HG02759 (cell line): ENCODE measurements around the gene ING5.
"Not testable (repeated sequence)": the region's sequence is repeated elsewhere in the genome, so short reads cannot be mapped to it uniquely, and the experiment has no call there.

Experiments
- ATAC-seq: cut with Tn5 transposase; IDR thresholded peaks from one replicate; pipeline ENCODE4 v1.9.1; 2021; ENCODE audit warnings: mild to moderate bottlenecking, moderate library complexity; ENCODE audit not compliant: unreplicated experiment

ING5 gene

GRCh38 chr2:241736111-241736510 lies 34.3 kb downstream of the ING5 start:
- ATAC-seq = no peak

DNA sequence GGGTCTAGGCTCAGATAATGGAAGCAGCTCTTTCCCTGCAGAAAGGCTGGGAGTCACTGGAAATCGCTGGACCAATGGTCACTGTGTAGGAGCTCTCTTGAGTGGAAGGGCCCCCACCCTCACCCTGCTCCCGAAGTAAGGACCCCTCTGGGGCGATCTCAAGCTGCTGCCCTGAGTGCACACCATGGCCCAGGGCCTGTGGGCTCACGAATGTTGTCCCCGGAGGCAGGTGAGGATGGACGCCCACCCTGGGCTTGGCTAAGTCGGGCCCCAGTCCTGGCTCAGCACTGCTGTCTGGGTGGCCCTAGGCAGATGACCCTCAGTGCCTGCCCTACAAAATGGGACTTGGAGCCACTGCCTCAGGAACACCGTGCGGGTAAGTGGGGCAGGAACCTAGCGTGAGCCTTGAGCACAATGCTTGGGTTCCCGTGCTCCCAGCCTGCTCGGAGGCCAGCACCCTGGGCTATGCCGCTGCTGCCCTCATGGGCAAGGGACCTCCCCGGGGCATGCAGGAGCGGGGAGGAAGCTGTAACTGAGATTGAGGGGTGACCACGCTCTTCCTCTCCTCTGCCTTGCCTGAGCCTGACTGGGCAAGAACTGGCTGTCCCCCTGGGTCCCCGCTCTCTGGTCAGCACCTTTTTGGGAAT lies 36.3 kb downstream of the ING5 start:
- no peak for ATAC-seq

GRCh38 chr2:241739177-241739576 lies 37.3 kb downstream of the ING5 start:
- ATAC-seq = no peak

DNA sequence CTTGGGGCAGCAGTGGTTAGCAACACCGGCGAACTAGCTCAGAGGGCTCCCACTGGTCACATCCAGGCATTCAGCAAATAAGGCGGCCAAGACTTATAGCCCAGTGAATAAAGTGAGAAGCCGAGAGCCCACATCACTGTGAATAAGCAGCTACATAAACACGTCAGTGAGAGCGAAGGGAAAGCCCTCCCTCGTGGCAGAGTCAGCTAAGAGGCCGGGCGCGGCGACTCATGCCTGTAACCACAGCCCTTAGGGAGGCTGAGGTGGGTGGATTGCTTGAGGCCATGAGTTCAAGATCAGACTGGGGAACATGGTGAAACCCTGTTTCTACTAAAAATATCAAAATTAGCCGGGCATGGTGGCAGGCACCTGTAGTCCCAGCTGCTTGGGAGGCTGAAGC lies 37.8 kb downstream of the ING5 start:
- ATAC-seq = no peak

GRCh38 chr2:241741016-241741415 lies 39.2 kb downstream of the ING5 start:
- ATAC-seq = no peak

DNA sequence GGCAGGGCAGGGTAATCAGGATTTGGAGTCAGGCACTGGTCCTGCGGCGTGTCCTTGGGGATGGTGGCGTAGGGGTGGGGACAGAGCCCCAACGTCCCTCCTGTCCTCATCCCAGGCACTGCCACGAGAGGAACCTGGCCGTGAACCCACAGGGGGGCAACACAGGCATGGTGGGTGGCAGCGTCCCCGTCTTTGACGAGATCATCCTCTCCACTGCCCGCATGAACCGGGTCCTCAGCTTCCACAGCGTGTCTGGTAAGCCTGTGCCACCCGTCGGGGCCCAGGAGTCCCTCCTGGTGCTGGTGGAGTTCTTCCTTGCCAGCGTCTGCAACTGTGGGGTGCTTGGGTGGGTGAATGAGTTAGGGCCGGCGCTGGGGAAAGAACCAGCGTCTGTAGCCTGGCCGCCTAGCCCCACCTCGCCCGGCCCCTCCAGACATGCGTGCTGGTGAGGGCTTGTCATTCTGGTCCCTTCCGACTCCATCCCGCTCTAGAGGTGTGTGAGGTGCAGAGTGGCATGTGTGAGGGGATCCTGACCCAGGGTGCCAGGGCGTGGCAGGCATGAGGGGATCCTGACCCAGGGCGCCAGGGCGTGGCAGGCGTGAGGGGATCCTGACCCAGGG lies 40.6 kb downstream of the ING5 start:
- no peak for ATAC-seq

DNA sequence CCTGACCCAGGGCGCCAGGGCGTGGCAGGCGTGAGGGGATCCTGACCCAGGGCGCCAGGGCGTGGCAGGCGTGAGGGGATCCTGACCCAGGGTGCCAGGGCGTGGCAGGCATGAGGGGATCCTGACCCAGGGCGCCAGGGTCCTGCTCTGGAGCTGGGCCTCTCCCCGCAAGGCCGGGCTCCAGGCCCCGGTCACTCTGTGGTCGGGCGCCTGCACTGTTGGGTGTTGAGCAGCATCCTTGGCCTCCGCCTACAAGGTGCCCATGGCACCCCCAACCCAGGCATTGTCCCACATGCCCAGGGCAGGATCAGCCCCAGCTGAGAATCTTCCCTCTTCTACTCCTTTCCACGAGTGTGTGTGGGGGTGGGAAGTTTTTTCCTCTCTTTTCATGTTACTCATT lies 41.2 kb downstream of the ING5 start:
- not testable (repeated sequence) for ATAC-seq

DNA sequence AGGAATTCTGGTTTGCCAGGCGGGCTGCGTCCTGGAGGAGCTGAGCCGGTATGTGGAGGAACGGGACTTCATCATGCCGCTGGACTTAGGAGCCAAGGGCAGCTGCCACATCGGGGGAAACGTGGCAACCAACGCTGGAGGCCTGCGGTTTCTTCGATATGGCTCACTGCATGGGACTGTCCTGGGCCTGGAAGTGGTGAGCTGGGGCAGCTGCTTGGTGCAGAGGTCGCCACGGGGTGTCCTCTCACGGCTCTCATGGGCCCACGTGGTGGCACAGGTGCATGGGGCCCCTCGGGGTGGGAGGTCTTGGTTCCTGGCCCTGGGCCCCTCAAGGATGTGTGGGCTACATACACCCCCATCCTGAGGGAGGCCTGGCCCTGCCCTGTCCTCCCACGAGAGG lies 41.8 kb downstream of the ING5 start:
- no peak for ATAC-seq

- no peak for ATAC-seq
Observed at GRCh38 chr2:241744028-241744754, 42.4 kb downstream of the ING5 start.

- ATAC-seq = no peak
Observed at GRCh38 chr2:241745276-241745675, 43.4 kb downstream of the ING5 start.

- ATAC-seq = no peak
Observed at GRCh38 chr2:241746084-241746483, 44.2 kb downstream of the ING5 start.

DNA sequence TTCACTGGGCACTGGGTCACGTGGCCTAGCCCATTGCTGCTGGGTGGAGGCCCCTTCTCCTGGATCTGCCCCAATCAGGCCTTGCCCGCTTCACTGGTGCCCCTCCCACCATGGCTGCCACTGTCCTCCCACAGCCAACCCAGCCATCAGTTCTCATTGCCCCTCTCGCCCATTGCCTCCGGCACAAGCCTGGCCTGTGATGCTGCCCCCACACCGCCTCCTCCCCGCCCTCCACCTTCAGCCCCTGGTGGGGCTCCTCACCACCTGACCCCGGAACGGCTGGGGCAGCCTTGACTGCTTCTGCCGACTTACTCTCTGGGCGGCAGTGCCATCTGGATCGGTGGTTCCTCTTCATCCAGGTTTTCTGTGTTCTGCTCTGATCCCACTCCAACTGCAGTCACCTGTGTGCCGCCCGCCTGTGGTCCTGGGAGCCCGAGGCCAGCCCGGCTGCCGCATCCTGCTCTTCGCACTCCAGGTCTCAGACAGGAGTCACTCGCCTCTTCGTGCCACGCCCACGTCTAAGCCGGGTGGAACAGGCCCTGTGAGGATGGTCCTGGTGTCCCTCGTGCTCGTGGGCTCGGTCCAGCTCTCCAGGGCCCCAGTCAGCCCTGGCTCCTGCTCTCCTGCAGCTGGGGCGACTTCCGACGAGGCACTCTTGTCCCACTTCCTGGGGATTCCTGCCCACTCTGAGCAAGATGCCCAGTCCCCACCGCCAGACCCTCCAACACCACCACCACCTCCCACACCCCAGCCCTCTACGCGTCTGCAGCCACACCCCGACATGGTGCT lies 46.8 kb downstream of the ING5 start:
- ATAC-seq = no peak

DNA sequence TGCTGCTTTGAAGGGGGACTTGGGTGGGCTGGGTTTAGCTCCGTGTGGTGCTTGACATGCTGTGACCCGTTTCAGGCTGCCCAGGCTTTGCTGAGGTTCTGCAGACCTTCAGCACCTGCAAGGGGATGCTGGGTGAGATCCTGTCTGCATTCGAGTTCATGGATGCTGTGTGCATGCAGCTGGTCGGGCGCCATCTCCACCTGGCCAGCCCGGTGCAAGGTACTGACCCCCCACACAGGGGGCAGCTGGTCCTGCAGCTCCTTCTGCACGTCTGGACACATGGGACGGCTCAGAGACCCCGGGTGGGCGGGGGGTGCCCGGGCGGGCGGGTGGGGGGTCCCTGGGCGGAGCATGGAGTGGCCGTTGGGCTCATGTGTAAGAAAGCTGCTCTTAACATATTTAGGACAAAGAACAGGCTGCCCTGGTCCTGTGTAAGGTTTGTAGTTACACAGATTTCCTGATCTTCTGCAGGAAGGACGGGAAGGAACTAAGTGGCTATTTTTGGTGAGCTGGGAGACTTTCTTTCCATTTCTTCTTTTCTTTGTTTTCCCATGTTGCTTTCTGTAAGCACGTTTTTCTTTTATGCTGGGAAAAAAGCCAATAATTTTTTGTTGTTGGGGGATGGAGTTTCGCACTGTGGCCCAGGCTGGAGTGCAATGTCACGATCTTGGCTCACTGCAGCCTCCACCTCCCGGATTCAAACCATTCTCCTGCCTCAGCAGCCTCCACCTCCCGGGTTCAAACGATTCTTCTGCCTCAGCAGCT lies 48.4 kb downstream of the ING5 start:
- no peak for ATAC-seq

DNA sequence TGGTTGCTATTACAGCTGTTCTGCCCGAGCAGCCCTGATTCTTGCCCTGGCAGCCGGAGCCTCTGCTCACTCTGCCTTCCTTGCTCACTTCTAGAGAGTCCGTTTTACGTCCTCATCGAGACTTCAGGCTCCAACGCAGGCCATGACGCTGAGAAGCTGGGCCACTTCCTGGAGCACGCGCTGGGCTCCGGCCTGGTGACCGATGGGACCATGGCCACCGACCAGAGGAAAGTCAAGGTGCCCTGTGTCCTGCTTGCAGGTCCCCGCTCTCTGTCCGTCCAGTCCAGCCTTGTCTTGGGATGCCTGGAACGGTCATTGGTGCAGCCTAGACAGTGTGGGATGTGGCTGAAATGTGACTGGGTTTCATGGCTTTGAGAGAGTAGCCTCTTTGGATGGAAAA lies 49.3 kb downstream of the ING5 start:
- no peak for ATAC-seq

DNA sequence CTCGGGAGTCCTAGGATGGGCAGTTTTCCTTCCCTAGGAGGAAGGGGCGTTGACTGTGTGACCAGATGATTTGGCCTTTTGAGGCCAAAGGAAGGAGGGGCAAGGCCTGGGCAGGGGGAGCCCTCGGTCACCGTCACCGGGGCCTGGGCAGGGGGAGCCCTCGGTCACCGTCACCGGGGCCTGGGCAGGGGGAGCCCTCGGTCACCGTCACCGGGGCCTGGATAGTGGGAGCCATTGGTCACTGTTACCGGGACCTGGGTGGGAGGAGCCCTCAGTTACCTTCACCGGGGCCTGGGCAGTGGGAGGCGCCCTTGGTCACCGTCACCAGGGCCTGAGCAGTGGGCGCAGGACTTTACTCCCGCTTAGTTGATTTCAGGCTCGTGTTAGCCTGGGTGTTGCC lies 49.9 kb downstream of the ING5 start:
- no peak for ATAC-seq

DNA sequence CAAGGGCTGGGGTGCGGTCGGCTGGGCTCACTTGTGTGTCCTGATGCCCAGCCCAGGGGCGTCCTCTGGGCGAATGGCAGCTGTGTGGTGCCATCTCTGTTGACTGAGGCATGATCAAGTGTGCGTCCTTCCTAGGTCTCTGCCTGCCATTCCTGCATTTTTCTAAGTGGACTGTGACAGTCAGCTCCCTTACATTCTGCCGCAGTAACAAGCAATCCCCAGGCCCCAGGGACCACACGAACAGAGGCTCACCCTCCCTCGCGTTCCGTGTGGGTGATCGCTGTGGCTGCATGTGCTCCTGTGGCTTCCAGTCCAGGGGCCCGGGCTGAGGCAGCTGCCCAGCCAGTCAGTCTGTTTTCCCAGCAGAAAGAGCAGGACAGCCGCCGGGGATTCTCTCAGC lies 50.4 kb downstream of the ING5 start:
- no peak for ATAC-seq

DNA sequence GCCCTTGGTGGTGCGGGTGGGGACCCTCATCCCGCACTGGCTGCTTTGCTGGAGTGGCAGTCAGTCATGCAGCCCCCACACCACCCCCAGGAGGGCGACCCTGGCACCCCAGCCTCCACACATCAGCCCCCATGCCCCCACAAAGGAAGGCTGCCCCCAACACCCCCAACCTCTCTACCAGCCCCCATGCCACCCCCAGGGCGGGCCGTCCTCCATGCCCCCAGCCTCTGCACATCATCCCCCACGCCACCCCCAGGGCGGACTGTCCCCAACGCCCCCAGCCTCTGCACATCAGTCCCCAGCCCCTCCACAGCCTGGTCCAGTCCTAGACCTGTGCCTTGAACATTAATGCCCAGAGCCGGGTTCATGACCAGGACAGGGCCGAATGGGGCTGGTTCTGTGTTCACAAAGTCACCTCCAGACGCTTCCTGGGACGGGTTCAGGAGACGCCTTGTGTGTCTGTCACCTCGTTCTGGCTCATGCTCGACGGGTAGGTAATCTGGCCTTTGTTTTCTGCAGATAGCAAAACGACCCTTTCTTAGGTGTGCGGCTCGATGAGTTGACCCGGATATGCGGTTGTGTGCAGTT lies 50.9 kb downstream of the ING5 start:
- no peak for ATAC-seq

GRCh38 chr2:241753493-241753892 lies 51.7 kb downstream of the ING5 start:
- ATAC-seq = no peak

DNA sequence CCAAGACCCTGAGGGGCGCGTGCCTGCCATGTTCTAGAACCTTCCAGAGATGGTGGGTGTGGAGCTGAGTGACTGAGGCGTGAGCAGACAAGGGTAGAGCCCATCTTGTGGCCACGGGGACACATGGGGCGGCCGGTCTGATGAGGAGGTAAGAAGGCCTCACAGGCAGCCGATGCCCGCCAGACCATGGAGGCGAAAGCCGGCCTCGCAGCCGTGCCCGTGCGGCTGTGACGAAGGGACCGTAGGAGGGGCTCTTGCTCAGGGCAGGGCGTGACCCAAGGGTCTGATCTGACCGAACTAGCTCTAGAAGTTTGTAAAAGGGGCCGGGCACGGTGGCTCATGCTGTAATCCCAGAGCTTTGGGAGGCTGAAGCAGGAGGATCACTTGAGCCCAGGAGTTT lies 52.2 kb downstream of the ING5 start:
- no peak for ATAC-seq

DNA sequence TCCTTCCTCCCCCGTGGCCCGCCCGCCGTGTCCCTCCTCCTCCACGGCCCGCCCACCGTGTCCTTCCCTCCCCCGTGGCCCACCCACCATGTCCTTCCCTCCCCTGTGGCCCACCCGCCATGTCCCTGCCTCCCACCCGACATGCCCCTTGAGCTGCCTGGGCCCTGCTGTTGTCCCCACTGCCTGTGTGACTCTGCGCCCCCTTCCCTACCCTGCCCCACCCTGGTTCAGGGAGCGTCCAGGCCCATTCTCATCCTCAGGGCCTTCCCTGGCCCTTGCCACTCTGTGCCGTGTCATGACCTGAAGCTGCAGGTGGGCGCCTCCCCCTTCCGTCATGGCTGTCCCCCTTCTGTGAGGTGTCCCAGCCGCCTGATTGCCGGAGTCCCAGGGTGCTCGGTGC lies 53.3 kb downstream of the ING5 start:
- ATAC-seq = no peak
